Right lobe of liver (tissue), 4 donors: ENCODE data around the gene CCT3.
A peak's percentile ranks its signal among the peaks of the same experiment; 100 is the strongest.

Experiments
- CTCF ChIP-seq, 4 donors: fragments of 200-600 bp in 3 of 4; fragments of 450-650 bp in 1 of 4; IDR thresholded peaks; one replicate each; pipeline versions ENCODE4 v1.5.1 to v1.8.0; 2016 to 2022; ENCODE audit warnings: antibody characterized with exemption in 4 of 4, mild to moderate bottlenecking in 2 of 4
- POLR2A ChIP-seq: fragments of 450-650 bp; IDR thresholded peaks from one replicate; pipeline ENCODE4 v1.6.1; 2017; ENCODE audit warnings: antibody characterized with exemption, mild to moderate bottlenecking
- donor health status: DM: no; HTN: no; CAD: no.
- donor health status: DM: no; HTN: no; CAD: no.
- donor health status: DM: no; HTN: yes; CAD: no.

GRCh38 chr1:156338180-156338976 is at the start of gene CCT3, which contains the start of gene TSACC:
- TF ChIP-seq POLR2A = peak; percentile 78
- no peak for TF ChIP-seq CTCF (IDR thresholded peaks at IDR 0.05)
